Stimulated activated CD8-positive, alpha-beta memory T cell treated with anti-CD3 and anti-CD28 coated beads, Interleukin-7, amount 100 ng/mL, for 24 hours (primary cell): ENCODE data around the gene ASCC2.

Experiments used
- DNase-seq: peaks from one replicate; pipeline ENCODE4 v3.0.0-alpha.2; 2020; ENCODE audit warnings: low read depth

Gene ASCC2

DNA sequence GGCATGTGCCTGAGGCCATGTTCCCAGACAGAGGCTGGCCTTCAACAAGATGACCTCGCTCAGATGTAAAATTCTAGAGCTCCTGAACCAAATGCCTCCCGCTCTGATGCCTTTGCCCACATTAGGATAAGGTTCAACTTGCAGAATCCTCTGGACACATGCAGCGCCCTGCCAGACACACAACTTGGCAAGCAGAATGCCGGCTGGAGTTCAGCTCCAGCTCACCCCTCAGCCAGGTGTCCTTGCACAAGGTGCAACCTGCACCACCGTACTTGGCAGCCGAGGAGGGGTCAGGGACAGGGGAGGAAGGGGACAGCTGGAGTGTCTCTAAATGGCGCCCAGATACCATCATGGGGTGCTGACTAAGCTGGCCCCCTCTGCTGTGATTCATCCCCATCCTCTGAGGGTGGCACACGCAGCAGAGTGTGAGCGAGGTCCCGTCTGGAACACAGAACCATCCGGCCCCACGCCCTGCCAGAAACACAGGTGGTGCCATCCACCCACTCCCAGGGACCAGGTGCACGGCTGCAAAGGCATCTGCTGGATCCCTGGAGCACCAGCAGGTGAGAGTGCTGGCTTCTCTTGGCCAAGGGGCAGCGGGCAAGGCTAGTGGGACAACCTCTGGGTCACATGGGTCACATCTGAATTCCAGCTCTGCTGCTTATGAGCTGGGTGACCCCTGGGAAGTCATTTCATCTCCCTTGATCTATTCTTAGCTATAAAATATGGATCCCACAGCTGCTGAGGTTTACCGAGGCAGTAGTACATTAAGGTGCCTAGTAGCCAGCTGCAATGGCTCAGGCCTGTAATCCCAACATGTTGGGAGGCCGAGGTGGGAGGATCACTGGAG, 84.0 kb downstream of the ASCC2 start:
- DNase-seq: no peak

DNA sequence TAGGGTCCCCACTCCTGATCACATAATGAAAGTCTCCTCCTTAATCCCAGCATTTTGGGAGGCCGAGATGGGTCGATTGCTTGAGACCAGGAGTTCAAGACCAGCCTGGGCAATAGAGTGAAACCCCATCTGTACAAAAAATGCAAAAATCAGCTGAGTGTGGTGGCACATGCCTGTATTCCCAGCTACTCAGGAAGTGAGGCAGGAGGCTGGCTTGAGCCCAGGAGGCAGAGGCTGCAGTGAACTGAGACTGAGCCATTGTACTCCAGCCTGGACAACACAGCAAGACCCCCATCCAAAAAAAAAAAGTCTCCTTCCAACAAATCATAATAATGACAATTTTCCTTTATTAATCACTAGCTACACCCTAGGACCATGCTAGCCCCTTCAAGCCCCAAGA, 86.4 kb downstream of the ASCC2 start:
- no peak for DNase-seq

DNA sequence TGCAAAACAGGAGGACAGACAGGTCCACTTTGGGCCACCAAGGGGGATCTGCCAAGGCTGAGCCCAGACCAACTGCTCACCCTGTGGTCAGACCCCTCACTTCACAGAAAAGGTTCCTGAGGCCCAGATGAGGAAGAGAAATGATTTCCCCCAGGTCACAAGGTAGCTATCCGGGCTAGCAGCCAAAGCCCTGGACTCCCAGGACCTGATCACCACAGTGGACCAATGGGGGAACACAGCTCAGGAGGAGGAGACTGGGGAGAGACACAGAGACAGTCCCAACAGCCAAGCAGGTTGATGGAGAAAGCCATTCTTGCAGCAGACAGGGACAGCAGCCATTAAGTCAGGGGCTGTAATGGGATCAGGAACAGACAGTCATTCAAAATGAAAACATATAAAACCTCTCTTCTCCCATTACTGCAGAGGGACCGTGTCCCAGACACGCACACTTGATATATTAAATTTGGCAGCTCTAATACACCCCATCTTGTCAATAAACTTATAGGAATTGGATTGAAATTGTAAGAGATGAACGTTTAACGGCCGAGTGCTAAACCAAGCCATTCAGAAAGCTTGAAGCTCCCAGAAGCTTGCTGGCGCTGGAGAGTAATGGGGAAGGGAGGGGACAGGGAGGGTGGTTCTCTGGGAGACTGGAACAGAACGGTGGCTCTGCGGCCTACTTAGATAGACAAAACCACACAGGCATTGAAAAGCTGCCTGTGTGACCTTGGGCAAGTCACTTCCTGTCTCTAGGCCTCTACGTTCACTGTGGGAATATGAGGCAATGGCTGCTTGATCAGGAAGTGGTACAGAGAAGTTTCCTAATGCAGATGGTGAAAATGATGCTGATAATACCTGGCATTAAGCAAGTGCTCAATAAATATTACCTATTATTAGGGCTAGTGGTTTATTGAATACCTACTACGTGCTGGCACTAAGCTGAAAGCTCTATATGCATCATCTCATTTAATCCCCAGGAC, 87.2 kb downstream of the ASCC2 start:
- DNase-seq: no peak

DNA sequence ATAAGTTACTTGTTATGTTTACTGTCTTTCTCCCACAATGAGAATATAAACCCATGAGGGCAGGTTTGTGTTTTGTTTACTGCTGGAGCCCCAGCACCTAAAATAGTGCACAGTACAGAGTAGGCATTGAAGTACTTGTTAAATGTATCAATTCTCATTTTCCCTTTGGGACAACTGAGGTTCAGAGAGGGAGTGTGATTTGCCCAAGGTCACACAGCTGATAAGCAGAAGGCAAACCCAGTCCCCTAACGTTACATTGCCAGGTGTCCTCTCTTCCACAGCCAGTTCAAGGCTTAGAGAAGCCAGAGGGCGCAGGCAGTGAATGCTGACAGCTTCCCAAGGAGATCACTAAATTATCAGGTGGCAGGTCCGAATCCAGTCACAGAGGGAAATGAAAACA, 88.0 kb downstream of the ASCC2 start:
- no peak for DNase-seq

DNA sequence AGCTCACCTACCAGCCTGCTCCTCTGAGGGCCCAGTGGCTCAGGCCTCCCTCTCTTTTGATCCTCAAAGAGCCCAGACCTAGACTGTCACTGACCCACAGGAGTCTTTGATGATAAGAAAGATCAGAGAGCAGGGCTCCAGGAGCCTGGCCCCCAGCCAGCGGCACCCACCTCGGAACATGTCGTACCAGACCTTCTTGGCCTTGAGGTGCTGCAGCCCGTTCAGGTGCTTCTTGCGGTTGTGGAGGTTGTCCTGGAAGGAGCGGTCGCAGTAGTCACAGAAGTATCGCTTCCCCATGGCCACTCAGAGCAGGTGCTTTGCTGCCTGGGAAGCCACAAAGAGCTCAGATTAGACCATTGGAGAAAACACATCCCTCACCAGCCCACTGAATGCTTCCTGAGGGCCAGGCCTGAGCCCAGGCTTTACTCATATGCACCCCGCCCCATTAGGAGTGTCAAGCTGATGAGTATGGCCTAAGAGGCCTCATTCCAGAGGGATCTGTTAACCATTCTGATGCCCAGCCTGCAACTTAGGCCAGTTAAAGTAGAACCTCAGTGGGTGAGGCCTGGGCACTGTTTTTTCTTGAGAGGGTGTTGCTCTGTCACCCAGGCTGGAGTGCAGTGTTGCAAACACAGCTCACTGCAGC, 89.7 kb downstream of the ASCC2 start:
- no peak for DNase-seq

DNA sequence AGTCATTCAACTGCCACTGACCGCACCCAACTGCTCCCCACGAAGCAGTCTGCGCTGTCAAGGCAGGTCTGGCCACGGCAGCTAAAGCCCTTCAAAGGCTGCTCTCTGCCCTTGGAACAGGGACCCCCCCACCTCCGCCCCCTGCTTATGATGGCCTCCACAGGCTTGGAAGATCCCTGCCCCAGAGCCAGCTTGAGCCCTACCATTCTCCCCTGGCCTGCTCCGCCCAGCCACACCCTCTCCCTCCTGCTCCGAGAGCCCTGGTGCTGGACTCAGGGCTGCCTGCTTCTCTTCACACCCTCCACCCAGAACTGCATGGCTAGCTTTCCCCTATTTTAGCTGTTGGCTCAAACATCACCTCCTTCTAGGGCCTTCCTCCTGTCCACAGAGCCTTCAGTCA, 90.2 kb downstream of the ASCC2 start:
- DNase-seq: no peak

DNA sequence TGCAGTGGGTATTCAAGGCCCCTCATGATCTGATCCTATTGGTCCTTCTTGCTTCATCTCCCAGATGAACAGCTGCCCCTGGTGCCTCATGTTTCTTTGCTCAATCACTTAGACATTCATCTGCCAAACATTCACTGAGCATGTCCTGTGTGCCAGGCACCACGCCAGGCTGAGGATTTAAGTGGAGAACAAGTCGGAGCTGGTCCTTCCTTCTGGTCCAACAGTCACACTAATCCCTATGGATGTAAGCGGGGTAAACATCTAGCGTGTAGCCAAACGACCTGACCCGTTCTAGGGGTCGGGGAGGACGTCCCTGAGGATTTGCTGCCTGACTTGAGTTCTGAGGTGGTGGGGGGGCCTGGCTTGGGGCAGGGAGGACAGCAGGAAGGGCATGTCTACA, 93.2 kb downstream of the ASCC2 start:
- DNase-seq: no peak

DNA sequence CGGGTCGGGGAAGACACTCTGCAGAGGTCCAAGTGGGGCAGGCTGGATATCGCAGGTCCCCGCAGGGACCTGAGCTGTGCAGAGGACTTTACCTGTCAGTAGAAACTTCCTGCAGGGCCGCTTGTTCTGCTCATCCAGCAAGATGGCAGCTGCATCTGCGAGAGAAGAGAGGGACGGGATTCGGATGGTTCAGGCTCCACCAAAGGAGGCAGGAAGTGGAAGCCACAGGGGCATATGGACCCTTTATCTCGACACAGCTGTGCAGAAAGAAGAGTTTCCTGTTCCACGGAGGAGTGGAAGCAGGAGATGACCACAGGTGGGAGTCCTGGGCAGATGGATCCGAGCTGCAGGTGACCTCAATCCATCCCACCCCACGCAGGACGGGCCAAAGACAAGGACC, 95.7 kb downstream of the ASCC2 start:
- DNase-seq: no peak

DNA sequence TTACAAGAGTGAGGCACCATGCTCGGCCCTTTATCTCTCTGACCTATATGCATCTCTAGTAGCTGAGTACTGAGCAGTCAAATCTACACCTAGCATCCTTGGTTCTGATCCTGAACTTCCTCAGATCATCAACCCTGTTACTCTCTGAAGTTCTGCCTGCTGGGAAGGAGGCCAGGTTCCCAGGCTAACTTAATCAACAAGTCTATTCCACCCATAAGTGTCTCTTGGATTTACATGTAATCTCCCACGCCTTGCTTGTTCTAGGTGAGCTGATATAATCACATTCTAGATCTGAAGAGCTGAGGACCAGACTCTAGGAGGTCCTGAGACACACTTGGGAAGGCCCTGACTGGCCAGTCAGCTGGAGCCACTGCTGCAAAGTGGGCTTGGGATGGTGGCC, 96.1 kb downstream of the ASCC2 start:
- DNase-seq: no peak

DNA sequence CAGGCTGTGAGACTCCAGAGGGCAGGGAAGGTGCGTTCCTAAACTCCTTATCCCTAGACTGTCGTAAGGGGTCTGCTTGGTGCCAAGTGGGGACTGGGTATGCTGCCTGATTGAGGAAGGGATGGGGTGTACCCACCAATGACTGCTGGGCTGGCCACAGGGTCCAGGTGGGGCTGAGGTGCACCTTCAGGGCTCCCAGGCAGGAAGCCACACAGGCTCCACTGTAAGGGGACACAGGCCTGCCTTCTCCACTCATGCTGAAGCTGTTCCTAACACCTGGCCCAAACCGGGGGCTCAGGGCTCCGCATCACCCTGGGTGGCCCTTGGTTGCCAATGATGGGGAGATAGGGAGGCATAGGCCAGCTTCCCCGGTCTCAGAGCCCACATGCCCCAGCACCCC, 97.9 kb downstream of the ASCC2 start:
- DNase-seq: no peak

DNA sequence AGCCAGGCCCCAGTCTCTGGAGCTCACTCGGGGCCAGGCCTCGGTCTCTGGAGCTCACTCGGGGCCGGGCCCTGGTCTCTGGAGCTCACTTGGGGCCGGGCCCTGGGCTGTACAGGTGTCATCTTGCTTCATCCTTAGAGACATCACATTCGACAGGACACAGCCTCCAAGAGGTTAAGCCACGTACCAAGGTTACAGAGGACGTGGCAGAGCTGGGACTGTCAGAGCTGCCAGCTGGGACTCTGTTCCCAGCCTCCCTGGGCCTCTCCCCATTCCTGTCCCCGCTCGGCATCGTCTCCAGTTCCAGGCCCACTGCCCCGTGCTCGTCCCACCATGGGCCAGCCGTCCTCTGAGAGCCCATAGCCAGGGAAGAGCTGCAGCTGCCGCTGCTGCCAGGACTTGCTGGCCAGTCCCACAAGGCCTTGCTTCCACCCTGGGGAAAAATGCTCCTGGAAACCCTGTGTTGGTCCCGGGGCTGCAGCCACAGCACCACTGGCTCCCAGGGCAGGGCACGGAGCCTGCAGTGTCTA, 98.7 kb downstream of the ASCC2 start:
- no peak for DNase-seq
